ENCODE data around the gene SYF2. TPM values are rescaled to one million over a fixed set of nuclear protein-coding genes. Genes with fewer than 3 reads are reported as not detected.
"Not testable (repeated sequence)": the region's sequence is repeated elsewhere in the genome, so short reads cannot be mapped to it uniquely, and the experiment has no call there.

SYF2 gene
- total and polyA plus RNA-seq, 12 donors: 34.8 to 86.3 (median 56.5) TPM

DNA sequence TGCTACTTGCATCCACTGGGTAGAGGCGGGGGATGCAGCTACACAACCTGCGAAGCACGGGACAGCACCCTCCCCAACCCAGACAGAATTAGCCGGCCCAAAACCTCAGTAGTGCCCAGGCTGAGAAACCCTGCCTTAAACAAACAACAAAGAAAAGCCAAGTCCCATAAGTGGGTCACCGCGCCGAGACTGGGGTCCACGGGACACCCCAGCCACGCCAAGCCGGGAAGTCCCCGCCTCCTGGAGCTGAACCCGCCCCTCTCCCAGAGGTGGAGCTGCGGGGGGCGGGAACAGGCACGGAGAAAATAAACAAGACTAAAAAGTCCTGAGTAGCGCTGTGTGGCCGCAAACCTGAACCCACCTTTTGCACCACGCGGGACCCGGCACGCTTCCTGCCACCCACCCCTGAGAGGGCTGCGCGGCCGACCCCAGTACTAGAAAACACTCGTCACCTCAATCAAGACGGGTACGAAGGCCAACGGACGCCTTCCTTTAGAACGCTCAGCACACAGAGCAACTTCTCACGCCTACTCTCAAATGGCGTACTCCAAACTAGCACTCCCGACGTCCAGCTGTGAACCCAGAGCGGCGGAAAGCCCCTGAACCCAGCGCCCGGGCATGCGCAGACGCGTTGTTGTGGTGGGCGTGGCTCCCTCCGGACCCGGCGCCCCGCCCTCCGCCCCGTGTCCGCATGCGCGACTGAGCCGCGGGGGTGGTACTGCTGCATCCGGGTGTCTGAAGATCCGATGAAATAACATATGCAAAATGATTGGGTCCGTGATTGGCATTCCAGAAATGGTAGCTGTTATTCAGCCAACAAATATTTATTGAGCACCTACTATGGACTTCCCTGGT lies 35.2 kb upstream of the SYF2 start:
- H3K27me3 ChIP-seq; H3K36me3 ChIP-seq (replicated peaks in 1 of 2); H3K9me3 ChIP-seq (replicated peaks in 1 of 3); H3K4me1 ChIP-seq (replicated peaks in 1 of 2); intact Hi-C loops (cut with DNase I): not testable (repeated sequence)
- peak in 1 of 2 donors; percentile 24 for TF ChIP-seq POLR2A (IDR thresholded peaks at IDR 0.05)
- DNase-seq: peak; percentile 54 to 94 (median 82)
- WGBS, 4 donors: 0 to 1% (median 0%) methylated on average over 3 to 37 of the region's 56 CpGs
- H3K4me3 ChIP-seq: peak overlapping the region in 3 of 4 donors; percentile 8 to 43 (median 32)
- H3K27ac ChIP-seq: peak overlapping the region in 3 of 5 donors; percentile 47 to 73 (median 51)

DNA sequence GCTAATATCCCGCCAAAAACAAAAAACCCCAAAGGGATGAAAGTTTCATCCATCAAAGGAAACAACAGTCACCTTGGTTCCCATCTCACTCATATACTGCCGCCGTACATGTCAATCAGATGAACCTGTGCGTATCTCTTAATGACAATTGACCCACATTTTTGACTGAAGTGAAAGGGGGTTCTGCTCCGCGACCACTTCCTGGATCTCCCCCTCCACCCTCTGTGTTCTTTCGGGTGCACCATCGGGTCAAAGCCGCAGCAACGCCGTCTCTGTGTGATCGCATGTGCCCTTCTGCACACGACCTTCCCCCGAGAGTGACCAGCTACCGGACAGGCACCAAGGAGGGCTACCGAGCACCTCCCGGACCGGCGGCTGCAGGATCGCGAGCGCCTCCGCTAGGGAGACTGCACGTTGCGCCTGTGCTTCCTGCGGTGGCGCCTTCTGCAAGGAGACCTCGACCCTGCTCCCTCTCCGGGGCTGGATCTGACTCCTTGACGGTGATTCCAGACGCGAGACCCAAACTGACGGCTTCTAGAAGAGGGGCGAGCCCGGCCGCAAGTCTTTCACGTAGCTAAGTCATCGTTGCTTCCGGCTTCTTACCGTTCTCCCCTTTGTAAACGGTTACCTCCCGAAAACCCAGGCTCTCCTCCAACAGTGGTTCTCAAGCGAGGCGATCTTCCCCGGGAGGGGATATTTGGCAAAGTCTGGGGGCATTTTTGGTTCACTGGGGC lies 34.4 kb upstream of the SYF2 start:
- intact Hi-C loops (cut with DNase I); H3K4me1 ChIP-seq (replicated peaks in 1 of 2); H3K27ac ChIP-seq; H3K9me3 ChIP-seq (replicated peaks in 1 of 3); H3K36me3 ChIP-seq (replicated peaks in 1 of 2); H3K27me3 ChIP-seq: not testable (repeated sequence)
- H3K4me3 ChIP-seq: peak overlapping the region in 1 of 4 donors; percentile 45
- 0 to 1% (median 1%) methylated on average over 1 to 21 of the region's 45 CpGs for WGBS, 4 donors
- peak in 2 of 7 donors; percentile 39 to 48 for DNase-seq

DNA sequence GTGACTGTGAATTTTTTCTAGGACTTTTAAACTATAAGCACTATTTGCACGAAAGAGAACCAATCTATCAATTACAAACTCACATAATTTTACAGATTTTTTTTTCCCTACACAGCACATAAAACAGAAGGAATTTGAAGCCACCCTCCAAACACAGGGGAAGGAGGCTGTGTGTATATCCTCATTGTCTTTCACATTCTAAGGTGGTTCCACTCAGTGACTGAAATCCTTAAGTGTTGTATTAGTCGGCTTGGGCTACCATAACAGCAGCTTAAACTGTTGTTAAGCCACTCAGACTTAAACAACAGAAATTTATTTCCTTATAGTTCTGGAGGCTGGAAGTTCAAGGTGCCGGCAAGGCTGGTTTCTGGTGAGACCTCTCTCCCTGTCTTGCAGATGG lies 28.0 kb upstream of the SYF2 start:
- DNase-seq; H3K27ac ChIP-seq; H3K9me3 ChIP-seq (replicated peaks in 1 of 3); H3K27me3 ChIP-seq; H3K4me3 ChIP-seq; H3K36me3 ChIP-seq (replicated peaks in 1 of 2); H3K4me1 ChIP-seq (replicated peaks in 1 of 2); intact Hi-C loops (cut with DNase I): not testable (repeated sequence)
- WGBS, 4 donors: 88 to 90% (median 89%) methylated on average over 3 of the region's 3 CpGs

DNA sequence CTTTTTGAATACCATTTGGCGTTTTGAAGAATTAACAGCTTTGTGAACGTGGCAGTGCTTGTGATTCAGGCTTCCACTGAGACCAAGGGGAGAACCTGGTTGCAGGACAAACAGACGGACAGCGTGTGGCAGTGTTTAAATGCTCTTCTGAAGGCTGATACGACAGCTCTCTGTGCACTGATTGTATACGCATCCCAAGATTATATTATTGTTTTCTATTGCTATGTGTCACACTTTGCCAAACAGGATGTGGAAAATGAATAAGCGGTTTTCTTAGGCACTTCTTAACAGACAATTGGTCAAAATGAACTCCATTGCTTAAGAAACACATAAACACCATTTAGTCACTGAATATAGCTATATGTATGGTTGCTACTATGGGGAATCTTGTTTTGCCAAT lies 27.5 kb upstream of the SYF2 start:
- H3K4me3 ChIP-seq; H3K36me3 ChIP-seq (replicated peaks in 1 of 2); H3K27ac ChIP-seq; H3K4me1 ChIP-seq (replicated peaks in 1 of 2); H3K9me3 ChIP-seq (replicated peaks in 1 of 3); DNase-seq; intact Hi-C loops (cut with DNase I); H3K27me3 ChIP-seq: not testable (repeated sequence)
- 63 to 73% (median 66%) methylated on average over 7 of the region's 7 CpGs for WGBS, 4 donors

DNA sequence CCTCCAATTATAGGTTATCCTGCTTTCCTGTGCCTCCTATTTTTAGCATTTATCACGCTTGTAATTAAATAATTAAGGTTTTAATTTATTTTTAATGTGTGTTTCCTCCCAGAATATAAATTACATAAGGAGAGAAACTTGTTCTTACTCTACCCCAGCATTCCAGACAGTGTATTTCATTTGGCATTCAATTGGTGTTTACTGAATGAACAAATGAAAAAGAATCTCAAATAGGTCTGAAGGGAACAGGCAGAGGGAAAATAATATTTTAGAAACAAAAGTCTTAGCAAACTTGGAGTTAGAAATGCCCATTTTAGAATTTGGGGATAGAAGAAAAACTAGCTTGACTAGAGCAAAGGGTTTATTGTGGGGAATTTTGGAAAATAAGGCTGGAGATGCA lies 24.9 kb upstream of the SYF2 start:
- Histone ChIP-seq H3K36me3 (replicated peaks in 1 of 2) (no peaks in the 10 kb centered on the region), H3K27ac (no peak overlapping the region), H3K27me3 (no peaks in the 10 kb centered on the region), H3K4me3 (no peak overlapping the region), H3K9me3 (replicated peaks in 1 of 3) (no peaks in the 10 kb centered on the region), H3K4me1 (replicated peaks in 1 of 2) (peaks cover 0 to 10% of the 10 kb centered on the region in 2 donors)
- intact Hi-C loops (cut with DNase I): no loop called here
- no peak for TF ChIP-seq POLR2A (IDR thresholded peaks at IDR 0.05)
- TF ChIP-seq, protein P1, sequence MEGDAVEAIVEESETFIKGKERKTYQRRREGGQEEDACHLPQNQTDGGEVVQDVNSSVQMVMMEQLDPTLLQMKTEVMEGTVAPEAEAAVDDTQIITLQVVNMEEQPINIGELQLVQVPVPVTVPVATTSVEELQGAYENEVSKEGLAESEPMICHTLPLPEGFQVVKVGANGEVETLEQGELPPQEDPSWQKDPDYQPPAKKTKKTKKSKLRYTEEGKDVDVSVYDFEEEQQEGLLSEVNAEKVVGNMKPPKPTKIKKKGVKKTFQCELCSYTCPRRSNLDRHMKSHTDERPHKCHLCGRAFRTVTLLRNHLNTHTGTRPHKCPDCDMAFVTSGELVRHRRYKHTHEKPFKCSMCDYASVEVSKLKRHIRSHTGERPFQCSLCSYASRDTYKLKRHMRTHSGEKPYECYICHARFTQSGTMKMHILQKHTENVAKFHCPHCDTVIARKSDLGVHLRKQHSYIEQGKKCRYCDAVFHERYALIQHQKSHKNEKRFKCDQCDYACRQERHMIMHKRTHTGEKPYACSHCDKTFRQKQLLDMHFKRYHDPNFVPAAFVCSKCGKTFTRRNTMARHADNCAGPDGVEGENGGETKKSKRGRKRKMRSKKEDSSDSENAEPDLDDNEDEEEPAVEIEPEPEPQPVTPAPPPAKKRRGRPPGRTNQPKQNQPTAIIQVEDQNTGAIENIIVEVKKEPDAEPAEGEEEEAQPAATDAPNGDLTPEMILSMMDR (IDR thresholded peaks at IDR 0.05): no peak
- no peak for DNase-seq
- 68 to 78% (median 73%) methylated on average over 1 of the region's 1 CpG for WGBS, 4 donors

DNA sequence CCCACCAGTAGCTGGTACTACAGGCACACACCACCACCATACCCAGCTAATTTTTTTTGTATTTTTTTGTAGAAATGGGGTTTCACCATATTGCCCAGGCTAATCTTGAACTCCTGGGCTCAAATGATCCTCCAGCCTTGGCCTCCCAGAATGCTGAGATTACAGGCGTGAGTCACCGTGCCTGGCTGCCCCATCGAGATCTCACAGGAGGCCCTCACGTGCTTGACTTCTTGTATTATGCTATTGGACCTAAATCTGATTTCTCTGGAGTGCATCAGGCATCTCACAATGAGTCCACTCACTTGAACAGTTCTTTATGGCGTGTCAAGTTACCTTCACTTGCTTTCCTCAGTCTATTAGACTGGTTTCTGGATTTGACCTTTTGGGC lies 24.3 kb upstream of the SYF2 start:
- H3K4me3 ChIP-seq: no peak overlapping the region
- no peaks in the 10 kb centered on the region for H3K36me3 ChIP-seq (replicated peaks in 1 of 2)
- peak overlapping the region in 1 of 5 donors; percentile 8 for H3K27ac ChIP-seq
- peak in 2 of 7 donors; percentile 27 to 34 for DNase-seq
- TF ChIP-seq POLR2A (IDR thresholded peaks at IDR 0.05): no peak
- TF ChIP-seq, protein P1 (IDR thresholded peaks at IDR 0.05): no peak
- H3K4me1 ChIP-seq (replicated peaks in 1 of 2): peaks cover 0 to 10% of the 10 kb centered on the region in 2 donors
- WGBS, 4 donors: 54 to 79% (median 66%) methylated on average over 5 of the region's 5 CpGs
- intact Hi-C loops (cut with DNase I): no loop called here
- no peaks in the 10 kb centered on the region for H3K9me3 ChIP-seq (replicated peaks in 1 of 3)
- no peaks in the 10 kb centered on the region for H3K27me3 ChIP-seq

Data from adrenal gland (tissue), 12 donors.